ENCODE data around the gene FCN2.

FCN2 gene

GRCh38 chr9:134913041-134913712 lies 32.6 kb downstream of the FCN2 start:
- no peak for DNase-seq

- no peak for DNase-seq
Observed at GRCh38 chr9:134913713-134914500, 33.3 kb downstream of the FCN2 start.

GRCh38 chr9:134914501-134914834 lies 33.9 kb downstream of the FCN2 start:
- DNase-seq, result no peak

- DNase-seq, result no peak
Observed at GRCh38 chr9:134915046-134915985, 34.7 kb downstream of the FCN2 start.

GRCh38 chr9:134916161-134916665 lies 35.6 kb downstream of the FCN2 start:
- DNase-seq, result no peak

GRCh38 chr9:134917431-134918373 lies 37.1 kb downstream of the FCN2 start, which contains the start of gene FCN1:
TSS of gene FCN1 (minus strand) at chr9:134917912. CDS start at chr9:134917871, 41 bp downstream.
- DNase-seq, result no peak

GRCh38 chr9:134918646-134919045 lies 38.0 kb downstream of the FCN2 start:
- no peak for DNase-seq

- DNase-seq, result no peak
Observed at GRCh38 chr9:134919303-134919702, 38.7 kb downstream of the FCN2 start.

GRCh38 chr9:134922066-134922931 lies 41.7 kb downstream of the FCN2 start:
- no peak for DNase-seq

- no peak for DNase-seq
Observed at GRCh38 chr9:134922932-134923240, 42.3 kb downstream of the FCN2 start.

GRCh38 chr9:134923466-134923865 lies 42.9 kb downstream of the FCN2 start:
- no peak for DNase-seq

- no peak for DNase-seq
Observed at GRCh38 chr9:134925011-134925511, 44.5 kb downstream of the FCN2 start.

- DNase-seq, result no peak
Observed at GRCh38 chr9:134928436-134929192, 48.0 kb downstream of the FCN2 start.

- no peak for DNase-seq
Observed at GRCh38 chr9:134929193-134930158, 48.9 kb downstream of the FCN2 start.

GRCh38 chr9:134930398-134930797 lies 49.8 kb downstream of the FCN2 start:
- no peak for DNase-seq

GRCh38 chr9:134932171-134932570 lies 51.6 kb downstream of the FCN2 start:
- no peak for DNase-seq

- DNase-seq, result no peak
Observed at GRCh38 chr9:134932606-134933005, 52.0 kb downstream of the FCN2 start.

GRCh38 chr9:134933076-134933659 lies 52.6 kb downstream of the FCN2 start:
- no peak for DNase-seq
